ENCODE measurements around the gene ZDHHC16. TPM values are rescaled to one million over a fixed set of nuclear protein-coding genes. Genes with fewer than 3 reads are reported as not detected.

ZDHHC16 gene
- total RNA-seq, 4 donors from 2014 or later, result 1.8 to 31.8 (median 19.0) TPM

- no peak overlapping the region for H3K27ac ChIP-seq
- no peak overlapping the region for H3K4me3 ChIP-seq
- no peak for DNase-seq
- H3K36me3 ChIP-seq, result no peaks in the 10 kb centered on the region
- H3K9me3 ChIP-seq, result no peaks in the 10 kb centered on the region
- no peaks in the 10 kb centered on the region for H3K4me1 ChIP-seq
- H3K27me3 ChIP-seq, result no peaks in the 10 kb centered on the region
- TF ChIP-seq POLR2A (IDR thresholded peaks at IDR 0.05) (no peak), CTCF (IDR thresholded peaks at IDR 0.05) (no peak)
- intact Hi-C loops (cut with DNase I; ENCODE audit: low total_unique reads), result no loop called here
Observed at GRCh38 chr10:97434055-97434454, 11.9 kb upstream of the ZDHHC16 start.

GRCh38 chr10:97434557-97434956 is 11.4 kb upstream of the ZDHHC16 start:
- no peak for TF ChIP-seq POLR2A (IDR thresholded peaks at IDR 0.05)
- TF ChIP-seq CTCF (IDR thresholded peaks at IDR 0.05), result no peak
- Histone ChIP-seq H3K36me3 (no peaks in the 10 kb centered on the region), H3K9me3 (no peaks in the 10 kb centered on the region), H3K4me1 (no peaks in the 10 kb centered on the region), H3K27me3 (no peaks in the 10 kb centered on the region), H3K27ac (no peak overlapping the region), H3K4me3 (no peak overlapping the region)
- DNase-seq, result no peak
- intact Hi-C loops (cut with DNase I; ENCODE audit: low total_unique reads), result no loop called here

GRCh38 chr10:97435211-97435610 is 10.8 kb upstream of the ZDHHC16 start:
- TF ChIP-seq CTCF (IDR thresholded peaks at IDR 0.05) (no peak), POLR2A (IDR thresholded peaks at IDR 0.05) (no peak)
- no peak for DNase-seq
- intact Hi-C loops (cut with DNase I; ENCODE audit: low total_unique reads), result no loop called here
- H3K4me1 ChIP-seq, result no peaks in the 10 kb centered on the region
- H3K36me3 ChIP-seq, result no peaks in the 10 kb centered on the region
- no peaks in the 10 kb centered on the region for H3K27me3 ChIP-seq
- H3K9me3 ChIP-seq, result no peaks in the 10 kb centered on the region
- no peak overlapping the region for H3K27ac ChIP-seq
- H3K4me3 ChIP-seq, result no peak overlapping the region

GRCh38 chr10:97442277-97442676 is 3.7 kb upstream of the ZDHHC16 start:
- H3K4me1 ChIP-seq, result no peaks in the 10 kb centered on the region
- H3K9me3 ChIP-seq, result no peaks in the 10 kb centered on the region

GRCh38 chr10:97444212-97444611 is 1.8 kb upstream of the ZDHHC16 start:
- Histone ChIP-seq H3K27me3 (no peaks in the 10 kb centered on the region), H3K4me3 (no peak overlapping the region), H3K9me3 (no peaks in the 10 kb centered on the region), H3K27ac (no peak overlapping the region), H3K4me1 (no peaks in the 10 kb centered on the region), H3K36me3 (no peaks in the 10 kb centered on the region)
- no peak for DNase-seq
- intact Hi-C loops (cut with DNase I; ENCODE audit: low total_unique reads), result no loop called here
- TF ChIP-seq CTCF (IDR thresholded peaks at IDR 0.05) (no peak), POLR2A (IDR thresholded peaks at IDR 0.05) (no peak)

More at GRCh38 chr10:97442277-97442676, 3.7 kb upstream of the ZDHHC16 start:
- DNase-seq, result no peak
- H3K27ac ChIP-seq, result no peak overlapping the region
- intact Hi-C loops (cut with DNase I; ENCODE audit: low total_unique reads), result no loop called here
- H3K36me3 ChIP-seq, result no peaks in the 10 kb centered on the region
- no peak for TF ChIP-seq CTCF (IDR thresholded peaks at IDR 0.05)
- no peak for TF ChIP-seq POLR2A (IDR thresholded peaks at IDR 0.05)
- H3K27me3 ChIP-seq, result no peaks in the 10 kb centered on the region
- no peak overlapping the region for H3K4me3 ChIP-seq

Measured in uterus (tissue), 4 donors.